NCI-H748 (cell line): ENCODE measurements around the gene CIC.

ENCODE experiments used
- DNase-seq: peaks from one replicate; lab custom pipeline; 2025; ENCODE audit not compliant: unreplicated experiment; lab: John Stamatoyannopoulos, UW

CIC gene

DNA sequence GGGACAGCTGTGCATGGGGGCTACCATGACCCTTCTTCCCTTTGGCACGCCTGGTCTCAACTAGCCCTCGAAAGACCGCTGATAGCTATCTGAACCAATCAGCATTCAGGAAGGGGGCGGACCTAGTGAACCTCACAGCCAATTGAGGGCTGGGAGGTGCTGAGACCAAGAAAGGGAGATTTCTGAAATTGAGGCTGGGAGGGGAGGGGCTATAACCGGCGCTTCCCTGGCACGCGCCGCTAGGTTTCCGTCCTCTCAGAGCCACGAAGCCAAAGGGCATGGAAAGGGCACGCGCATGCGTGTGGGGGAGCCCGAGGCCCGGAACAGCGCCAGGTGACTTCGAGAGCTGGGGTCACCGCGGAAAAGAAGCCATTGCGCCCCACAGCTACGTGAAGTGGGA, 37.6 kb downstream of the CIC start:
- no peak for DNase-seq

DNA sequence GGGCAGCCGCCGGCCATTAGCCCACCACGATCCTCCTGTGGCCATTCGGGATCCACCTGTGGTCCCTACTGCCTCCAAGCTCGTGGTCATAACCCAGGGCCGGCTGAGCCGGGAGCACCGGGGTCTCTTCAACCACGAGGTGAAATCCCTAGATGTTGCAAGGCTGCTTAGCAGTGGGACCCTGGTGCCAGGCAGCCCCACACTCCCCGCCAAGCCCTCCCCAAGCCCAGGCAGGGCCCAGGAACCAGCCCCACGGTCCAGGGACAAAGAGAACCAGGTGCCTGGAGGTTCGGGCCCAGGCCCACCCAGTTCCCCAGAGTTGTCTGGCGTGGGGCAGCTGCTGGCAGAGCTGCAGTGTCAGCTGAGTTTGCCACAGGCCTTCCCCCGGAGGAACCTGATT, 40.6 kb downstream of the CIC start:
- no peak for DNase-seq

DNA sequence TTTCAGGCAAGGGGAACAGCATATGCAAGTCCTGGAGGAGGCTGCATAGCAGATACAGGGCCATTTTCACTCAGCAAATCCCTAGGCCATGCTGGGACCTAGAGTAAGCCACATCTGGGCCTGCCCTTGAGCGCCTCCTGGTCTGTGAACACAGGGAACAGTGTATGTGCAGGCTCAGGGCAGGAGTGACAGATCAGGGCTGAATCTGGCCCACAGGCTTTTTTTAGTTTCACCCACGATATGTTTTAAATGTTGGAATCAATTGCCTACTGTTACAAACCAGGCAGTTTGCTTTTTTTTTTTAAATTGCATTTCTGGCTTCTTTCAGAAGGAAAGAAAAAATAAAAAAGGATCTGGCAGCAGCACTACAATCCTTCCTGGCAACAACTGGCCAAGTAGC, 42.6 kb downstream of the CIC start:
- peak; percentile 16 for DNase-seq

DNA sequence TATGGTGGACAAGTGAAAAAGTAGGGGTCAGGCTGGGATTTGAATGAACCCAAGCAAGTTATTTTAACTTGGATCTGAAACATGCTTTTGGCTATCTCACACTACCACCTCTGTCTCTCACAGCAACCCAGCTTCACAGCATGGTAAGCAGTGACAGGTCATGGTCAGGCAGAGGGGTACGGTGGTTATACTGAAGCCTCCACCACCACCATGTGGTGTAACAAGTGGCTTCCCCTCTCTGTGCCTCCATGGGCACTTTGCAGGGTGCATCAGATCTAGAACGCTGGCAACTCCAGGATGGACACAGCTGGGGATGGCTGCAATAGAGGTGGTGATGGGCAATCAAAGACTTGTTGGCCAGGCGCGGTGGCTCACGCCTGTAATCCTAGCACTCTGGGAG, 43.3 kb downstream of the CIC start:
- no peak for DNase-seq

DNA sequence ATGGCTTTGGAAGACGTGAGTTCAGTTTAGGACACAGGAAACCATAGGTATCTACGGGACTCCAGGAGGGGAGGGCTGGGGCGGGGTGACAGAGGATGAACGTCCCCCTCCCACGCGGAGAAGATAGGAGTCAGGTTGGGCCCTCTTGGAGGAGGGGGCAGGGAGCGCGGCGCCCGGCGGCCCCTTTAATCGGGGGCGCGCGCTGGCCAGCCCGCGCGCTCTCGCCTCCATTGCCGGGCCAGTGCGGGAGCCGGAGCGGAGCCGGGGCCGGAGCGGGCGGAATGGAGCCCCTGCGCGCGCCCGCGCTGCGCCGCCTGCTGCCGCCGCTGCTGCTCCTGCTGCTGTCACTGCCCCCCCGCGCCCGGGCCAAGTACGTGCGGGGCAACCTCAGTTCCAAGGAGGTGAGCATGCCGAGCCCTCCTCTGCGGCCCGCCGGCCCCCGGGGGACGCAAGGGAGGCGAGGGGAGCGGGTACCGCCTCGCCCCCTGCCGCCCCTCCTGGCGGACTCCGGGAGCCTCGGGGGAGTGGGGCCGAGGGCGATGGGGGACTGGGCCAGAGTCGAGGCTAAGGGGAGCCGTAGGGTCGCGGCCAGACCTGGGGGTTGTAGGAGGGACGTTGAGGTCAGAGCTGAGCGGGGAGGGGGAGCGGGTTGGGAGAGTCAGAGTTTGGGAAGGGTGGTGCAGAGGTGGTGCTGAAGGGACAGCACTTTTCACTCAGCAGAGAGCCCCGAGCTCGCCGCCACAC, 44.2 kb downstream of the CIC start, which contains the start of gene TMEM145:
TSS of gene TMEM145 (plus strand) at position 214 of the 744 bp plus-strand sequence. CDS start at position 282, 68 bp downstream.
- DNase-seq, result peak; percentile 77

DNA sequence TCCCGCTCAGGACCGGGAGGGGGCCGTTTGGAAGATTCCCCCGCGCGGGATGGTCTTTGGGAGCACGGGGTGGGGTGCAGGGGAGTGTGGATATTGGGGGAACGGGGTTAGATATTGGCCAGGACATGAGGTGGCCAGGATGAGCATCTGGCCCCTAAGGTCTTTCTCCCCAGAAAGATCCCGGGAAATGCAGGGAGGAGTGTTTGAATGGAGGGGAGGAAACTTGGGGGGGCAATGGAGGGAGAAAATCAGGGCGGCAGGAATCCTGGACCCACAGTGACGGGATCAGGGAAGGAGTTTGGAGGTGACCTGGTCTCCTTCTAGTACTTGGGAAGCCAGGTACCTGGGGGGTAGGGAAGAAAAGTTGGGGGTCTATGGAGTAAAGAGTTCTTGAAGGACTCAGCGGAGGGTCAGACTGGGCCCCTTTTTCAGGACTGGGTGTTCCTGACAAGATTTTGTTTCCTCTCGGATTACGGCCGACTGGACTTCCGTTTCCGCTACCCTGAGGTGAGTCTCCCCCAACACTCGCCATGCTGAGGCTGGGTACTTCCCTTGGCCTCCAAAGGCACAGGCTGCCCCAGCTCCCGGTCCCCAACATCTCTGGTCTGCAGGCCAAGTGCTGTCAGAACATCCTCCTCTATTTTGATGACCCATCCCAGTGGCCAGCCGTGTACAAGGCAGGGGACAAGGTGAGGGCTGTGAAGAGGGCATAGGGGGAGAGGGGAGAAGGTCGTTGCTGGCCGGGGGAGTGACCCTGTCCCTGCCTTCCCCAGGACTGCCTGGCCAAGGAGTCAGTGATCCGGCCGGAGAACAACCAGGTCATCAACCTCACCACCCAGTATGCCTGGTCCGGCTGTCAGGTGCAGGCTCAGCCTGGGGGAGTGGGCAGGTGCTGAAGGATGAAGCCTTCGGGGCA, 45.0 kb downstream of the CIC start:
- DNase-seq, result no peak

DNA sequence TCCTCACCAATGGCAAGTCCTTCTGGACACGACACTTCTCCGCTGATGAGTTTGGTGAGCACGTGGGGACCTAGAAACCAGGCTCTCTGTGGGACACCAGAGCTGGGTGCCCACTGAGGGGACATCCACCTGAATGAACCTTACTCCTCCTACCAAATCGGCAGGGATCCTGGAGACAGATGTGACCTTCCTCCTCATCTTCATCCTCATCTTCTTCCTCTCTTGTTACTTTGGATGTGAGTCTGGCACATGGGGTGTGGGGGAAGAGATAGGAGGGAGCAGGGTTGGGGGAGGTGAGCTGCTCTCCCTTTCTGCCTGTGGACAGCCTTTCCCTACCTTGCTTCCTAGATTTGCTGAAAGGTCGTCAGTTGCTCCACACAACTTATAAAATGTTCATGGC, 46.0 kb downstream of the CIC start:
- no peak for DNase-seq

DNA sequence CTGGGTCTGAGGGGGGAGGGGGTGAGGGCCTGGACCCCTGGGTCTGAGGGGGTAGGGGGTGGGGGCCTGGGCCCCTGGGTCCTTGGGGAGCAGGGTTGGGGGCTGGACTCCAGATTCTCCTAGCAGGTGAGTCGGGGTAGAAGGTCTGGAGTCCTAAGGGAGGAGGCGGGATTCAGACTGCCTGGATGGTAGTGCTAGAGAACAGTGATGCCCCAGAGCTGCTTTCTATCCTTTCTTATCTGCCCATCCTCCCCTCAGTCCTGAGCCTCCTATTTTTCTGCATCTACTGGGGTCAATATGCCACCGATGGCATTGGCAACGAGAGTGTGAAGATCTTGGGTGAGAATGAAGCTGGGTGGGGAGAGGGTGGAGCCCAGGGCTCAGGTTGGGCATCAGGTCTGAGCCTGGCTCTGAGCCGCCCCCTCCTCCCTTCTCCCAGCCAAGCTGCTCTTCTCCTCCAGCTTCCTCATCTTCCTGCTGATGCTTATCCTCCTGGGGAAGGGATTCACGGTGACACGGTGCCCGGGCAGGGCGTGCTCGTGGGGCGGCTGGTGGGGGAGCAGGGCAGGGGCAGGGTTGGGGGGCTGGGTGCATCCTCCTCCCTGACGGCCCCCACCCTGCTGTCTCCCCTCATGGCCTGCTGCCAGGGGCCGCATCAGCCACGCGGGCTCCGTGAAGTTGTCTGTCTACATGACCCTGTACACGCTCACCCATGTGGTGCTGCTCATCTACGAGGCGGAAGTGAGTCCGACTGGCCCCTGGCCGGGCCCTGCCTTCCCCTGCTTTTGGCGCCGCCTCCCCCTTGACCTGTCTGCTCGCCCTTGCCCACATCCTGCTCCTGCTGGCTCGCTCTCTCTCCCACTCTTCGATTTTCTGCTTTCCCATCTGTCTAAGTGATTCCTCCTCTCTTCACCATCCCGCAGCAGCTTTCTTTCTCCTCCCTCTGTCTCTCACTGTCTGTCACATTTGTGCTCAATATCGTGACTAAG, 47.5 kb downstream of the CIC start:
- DNase-seq, result no peak

DNA sequence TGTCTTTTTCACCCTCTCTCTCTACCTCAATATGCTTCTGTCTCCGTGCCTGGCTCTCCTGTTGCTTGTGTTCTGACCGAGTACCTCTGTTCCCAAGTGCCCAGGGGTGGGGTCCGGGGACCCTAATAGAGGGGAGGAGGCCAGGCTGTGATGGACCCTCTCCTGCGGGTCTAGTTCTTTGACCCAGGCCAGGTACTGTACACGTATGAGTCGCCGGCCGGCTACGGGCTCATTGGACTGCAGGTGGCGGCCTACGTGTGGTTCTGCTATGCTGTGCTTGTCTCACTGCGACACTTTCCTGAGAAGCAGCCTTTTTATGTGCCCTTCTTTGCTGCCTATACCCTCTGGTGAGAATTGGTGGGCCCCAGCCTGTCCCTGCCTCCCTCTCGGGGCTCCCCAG, 48.5 kb downstream of the CIC start:
- no peak for DNase-seq

DNA sequence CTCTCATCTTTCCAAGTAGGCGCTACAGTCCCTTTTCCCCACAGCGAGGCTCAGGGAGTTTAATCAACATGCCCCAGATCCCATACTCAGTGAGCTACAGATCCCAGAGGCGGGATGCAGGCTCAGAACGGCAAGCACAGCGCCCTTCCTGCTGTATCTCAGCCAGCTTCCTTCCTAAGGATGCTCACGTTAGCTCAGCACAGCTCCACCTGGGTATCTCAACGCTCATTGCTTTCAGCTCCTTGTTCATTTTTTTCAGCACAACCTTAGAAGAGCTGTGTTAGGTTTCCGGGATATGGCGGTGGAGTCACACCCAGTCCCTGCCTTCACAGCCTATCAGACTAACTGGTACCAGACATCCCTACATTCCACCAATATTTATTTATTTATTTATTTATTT, 53.3 kb downstream of the CIC start:
- no peak for DNase-seq

DNA sequence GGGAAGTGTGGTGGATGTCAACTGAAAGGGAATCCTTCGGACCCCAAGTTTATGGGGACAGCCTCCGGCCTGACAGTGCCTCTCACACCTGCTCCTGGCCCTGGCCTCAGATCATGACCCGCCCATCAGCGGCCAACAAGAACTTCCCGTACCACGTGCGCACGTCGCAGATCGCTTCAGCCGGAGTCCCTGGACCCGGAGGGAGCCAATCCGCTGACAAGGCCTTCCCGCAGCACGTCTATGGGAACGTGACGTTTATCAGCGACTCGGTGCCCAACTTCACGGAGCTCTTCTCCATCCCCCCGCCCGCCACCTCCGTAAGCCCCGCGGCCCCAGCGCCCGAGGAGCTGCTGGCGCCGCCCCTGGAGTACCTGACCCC, 54.4 kb downstream of the CIC start:
- DNase-seq, result no peak

DNA sequence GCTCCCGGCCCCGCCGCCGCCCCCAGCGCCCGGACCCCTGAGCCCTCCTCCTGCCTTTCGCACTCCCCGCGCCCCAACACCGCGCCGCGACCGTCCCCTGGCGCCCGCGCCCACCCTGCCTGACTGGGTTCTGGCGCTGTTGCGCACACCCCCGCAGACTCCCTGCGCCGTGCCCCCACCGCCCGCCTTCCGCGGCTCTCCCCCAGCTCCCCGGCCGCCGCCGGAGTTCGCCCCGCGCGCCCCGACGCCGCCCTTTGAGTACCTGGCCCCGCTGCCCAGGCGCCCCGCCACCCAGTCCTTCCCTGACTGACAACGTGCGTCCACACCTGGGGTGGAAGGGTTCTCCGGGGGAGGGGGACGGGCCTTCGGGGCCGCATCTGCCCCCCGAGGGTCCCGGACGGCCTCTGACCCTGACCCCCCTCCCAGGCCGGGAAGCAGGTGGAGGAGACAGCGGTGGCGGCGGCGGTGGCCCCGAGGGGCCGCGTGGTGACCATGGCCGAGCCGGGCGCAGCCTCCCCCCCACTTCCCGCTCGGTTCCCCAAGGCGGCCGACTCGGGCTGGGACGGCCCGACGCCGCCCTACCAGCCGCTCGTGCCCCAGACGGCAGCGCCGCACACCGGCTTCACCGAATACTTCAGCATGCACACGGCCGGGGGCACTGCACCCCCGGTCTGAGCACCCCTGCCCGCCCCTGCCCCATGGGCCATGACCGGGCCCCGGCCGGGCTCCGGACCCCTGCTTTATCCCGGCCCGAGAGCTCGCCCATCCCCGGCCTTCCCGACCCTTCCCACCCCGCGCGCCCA, 55.0 kb downstream of the CIC start:
- DNase-seq, result peak; percentile 40

DNA sequence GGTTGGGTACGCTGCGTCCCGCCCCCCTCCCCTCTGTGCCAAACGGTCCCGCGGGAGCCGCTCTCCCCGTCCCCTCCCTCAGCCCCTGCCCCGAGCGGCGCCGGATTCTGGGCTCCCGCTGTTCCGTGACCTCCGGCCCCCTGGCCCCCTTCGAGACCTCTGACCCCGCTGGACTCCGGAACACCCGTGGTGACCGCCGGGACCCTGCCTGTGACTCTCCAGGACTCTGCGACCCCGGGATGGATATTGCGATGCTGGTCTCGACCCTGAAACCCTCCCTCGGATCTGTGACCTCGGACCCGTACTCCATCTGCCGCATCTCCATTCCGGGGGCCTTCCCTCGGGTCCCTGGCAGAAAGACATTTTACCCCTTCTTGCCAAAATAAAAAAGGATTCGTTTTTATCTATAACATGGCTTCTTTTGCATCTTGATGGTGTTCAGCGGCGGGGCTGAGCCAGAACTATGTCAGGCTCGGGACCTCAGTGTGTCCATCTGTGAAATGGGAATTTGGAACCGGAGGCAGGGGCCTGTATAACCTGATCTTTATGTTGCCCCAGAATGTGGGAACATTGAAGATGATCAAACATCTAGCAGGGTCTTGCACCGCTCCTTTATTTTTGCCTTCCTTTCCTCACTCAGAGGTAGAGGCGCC, 55.7 kb downstream of the CIC start:
- peak; percentile 40 for DNase-seq

DNA sequence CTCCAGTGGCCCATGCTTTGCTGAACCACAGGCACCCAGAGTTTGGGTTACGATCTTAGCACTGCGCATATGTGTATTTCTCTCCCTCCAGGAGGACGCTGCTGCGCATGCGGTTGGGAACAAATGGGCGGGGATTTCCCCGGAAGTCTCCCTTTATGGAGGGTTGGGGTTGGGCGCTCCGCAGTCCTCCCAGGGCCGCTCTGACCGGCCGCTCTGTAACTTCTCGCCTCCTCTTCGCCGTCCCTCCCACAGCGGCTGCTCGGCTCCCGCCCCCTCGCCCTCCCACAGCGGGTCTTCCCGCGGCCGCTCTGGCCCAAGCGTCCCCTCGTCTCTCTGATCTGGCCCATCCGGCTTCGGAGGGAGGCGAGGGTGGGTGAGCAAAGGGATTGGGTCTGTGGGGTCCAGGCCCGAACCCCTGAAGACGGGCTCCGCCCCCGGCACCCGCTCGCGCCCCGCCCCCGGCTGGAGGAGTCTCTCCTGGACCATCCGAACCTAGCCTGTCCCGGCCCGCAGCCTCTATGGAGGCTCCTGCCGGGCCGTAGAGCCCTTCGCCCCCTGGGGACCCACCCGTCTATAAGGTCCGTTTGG, 56.4 kb downstream of the CIC start, which contains the start of gene MEGF8:
TSS of gene MEGF8 (plus strand) at position 328 of the 588 bp plus-strand sequence. CDS start 609 bp downstream, outside the sequence.
- DNase-seq, result peak; percentile 100

DNA sequence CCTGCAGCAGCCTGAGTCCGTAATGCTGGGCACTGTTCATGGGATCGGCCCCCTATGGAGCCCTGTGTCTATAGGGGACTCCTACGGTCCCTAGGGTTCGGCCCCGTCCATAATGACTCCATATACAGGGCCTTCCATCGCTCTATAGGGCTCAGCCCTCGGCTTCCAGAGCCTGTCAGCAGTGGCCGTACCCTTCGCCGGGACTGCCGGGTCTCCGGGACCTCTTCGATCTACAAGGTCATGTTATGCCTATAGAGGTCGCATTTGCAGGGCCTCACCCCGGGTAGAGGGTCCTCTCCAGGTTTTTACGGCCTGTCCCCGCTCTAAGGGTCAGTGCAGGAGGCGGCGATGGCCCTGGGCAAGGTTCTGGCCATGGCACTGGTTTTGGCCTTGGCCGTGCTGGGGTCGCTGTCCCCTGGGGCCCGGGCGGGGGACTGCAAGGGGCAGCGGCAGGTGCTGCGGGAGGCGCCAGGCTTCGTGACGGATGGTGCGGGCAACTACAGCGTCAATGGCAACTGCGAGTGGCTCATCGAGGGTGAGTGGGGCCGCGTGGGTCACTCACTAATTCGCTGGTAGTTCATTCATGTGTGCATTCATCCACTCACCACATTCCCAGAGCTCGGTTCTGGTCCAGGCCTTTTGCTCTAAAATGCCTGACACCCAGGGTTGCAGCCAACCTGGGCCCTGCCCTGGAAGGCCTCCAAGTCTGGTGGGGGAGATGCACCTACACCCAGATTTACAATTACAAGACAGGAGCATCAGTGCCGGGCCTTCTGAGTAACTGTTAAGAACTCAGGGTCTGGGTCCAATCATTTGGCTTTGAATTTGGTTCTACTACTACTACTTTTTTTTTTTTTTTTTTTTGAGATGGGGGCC, 57.1 kb downstream of the CIC start:
- DNase-seq, result peak; percentile 58

DNA sequence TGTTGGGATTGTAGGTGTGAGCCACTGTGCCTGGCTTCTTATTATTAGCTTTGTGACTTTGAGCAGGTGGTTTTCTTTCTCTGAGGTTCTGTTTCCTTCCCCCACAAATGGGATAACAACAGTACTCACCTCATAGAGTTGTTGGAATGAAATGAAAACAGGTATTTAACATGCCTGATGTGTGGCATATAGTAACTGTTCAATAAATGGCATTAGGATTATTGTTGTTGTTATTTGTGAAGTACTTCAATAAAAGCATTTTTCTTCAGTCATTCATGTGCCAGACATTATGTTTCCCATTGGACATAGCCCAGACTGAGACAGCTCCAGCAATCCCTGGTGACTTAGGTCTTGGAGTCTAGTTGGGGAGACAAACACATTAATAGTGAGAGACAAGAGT, 57.9 kb downstream of the CIC start:
- no peak for DNase-seq

DNA sequence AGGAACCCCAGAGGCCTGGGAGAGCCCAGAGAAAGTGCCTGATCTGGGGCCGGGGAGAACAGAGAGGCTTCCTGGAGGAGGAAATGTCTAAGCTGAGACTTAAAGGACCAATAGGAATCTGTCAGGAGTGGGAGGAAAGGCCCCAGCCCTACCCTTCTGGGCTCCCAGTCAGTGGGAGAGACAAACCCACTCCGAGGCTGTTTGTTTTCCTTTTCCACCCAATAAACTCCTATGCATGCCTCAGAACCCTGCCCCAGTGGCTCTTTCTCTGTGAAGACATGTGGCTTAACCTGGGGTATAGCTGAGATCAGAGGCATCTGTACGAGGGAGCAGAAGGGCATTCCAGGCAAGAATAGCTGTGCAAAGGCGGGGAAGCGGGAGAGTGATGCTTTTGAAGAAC, 58.3 kb downstream of the CIC start:
- no peak for DNase-seq

DNA sequence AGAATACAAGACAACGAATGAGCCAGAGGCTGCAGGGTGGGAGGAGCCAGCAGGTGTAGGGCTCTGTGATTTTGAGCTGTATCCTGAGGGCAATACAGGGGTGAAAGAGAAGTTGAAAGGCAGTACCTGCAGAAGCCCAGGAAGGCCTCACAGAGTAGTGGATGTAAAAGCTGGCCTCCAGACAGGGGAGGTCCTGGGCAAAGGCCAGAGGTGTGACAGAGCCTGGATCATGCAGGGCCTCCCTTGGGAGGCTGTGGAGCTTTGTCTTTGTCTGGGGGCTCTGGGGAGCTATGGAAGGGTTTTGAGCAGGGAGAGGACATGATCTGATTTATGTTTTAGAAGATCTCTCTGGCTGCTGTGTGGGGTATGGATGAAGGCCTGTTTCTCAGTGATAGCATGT, 59.1 kb downstream of the CIC start:
- DNase-seq, result no peak
